WTC11 (cell line): ENCODE results near the gene METTL13.

Source experiments
- TCF7 ChIP-seq: sonication (generic); formaldehyde crosslinking; IDR thresholded peaks from 2 replicates; pipeline ENCODE4 v1.8.0; 2022; ENCODE audit warnings: mild to moderate bottlenecking, low read depth, missing genetic modification reagents, moderate library complexity
- TF ChIP-seq, protein P1 (sequence below): fragments of 200-600 bp; IDR thresholded peaks from 2 replicates; pipeline ENCODE4 v1.8.0; 2022; ENCODE audit warnings: antibody characterized with exemption
- TF ChIP-seq, protein P2 (sequence below): sonication (generic); formaldehyde crosslinking; IDR thresholded peaks from 2 replicates; pipeline ENCODE4 v1.8.1; 2023; ENCODE audit warnings: mild to moderate bottlenecking, missing genetic modification reagents, moderate library complexity

DNA sequence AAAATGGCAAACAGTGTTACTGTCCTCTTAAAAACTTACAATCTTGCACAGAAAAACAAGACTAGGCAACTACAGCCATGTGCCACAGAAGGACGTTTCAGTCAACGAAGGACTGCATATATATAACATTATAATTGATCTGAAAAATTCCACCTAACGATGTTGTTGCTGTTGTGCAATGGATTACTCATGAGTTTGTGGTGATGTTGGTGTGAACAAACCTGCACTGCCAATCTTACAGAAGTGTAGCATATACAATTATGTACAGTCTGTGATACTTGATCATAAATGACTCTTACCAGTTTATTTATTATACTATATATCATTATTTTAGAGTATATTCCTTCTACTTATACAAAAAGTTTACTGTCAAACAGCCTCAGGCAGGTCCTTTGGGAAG is 32.8 kb upstream of the METTL13 start:
- TF ChIP-seq, protein P1, sequence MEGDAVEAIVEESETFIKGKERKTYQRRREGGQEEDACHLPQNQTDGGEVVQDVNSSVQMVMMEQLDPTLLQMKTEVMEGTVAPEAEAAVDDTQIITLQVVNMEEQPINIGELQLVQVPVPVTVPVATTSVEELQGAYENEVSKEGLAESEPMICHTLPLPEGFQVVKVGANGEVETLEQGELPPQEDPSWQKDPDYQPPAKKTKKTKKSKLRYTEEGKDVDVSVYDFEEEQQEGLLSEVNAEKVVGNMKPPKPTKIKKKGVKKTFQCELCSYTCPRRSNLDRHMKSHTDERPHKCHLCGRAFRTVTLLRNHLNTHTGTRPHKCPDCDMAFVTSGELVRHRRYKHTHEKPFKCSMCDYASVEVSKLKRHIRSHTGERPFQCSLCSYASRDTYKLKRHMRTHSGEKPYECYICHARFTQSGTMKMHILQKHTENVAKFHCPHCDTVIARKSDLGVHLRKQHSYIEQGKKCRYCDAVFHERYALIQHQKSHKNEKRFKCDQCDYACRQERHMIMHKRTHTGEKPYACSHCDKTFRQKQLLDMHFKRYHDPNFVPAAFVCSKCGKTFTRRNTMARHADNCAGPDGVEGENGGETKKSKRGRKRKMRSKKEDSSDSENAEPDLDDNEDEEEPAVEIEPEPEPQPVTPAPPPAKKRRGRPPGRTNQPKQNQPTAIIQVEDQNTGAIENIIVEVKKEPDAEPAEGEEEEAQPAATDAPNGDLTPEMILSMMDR, result no peak
- no peak for TF ChIP-seq TCF7 (CRISPR knock-in tag)
- TF ChIP-seq, protein P2, sequence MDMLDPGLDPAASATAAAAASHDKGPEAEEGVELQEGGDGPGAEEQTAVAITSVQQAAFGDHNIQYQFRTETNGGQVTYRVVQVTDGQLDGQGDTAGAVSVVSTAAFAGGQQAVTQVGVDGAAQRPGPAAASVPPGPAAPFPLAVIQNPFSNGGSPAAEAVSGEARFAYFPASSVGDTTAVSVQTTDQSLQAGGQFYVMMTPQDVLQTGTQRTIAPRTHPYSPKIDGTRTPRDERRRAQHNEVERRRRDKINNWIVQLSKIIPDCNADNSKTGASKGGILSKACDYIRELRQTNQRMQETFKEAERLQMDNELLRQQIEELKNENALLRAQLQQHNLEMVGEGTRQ (CRISPR knock-in tag), result no peak
